ENCODE measurements around the gene OR10G4.
"Not testable (repeated sequence)": the region's sequence is repeated elsewhere in the genome, so short reads cannot be mapped to it uniquely, and the experiment has no call there.

OR10G4 gene

DNA sequence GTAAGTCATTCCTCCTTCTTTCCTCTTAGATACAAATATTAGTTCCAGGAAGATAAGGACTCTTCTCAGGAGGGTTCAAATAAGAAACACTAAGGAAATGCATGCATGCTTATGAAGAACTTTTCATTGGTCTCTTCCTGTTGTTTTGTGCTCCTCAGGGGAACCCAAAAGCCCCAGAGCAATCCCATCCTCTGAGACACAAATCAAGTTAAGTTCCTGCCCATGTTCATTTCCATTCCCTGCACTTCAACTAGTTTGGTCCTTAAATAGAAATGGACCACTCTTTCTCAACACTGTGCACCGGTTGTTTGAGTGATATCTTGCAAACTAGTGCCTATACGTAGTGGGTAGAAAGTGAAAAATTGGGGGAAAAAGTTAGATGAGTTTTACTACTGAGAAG, at the start of gene OR10G4:
Gene OR10G4 (plus strand): TSS at position 301 of the 400 bp plus-strand sequence. CDS start 2,578 bp downstream, outside the sequence.
- no peak for DNase-seq (ENCODE audit: low read depth)

GRCh38 chr11:123973816-123974215, 39.0 kb upstream of the OR10G4 start:
- peak; percentile 17 for DNase-seq (ENCODE audit: low read depth)

DNA sequence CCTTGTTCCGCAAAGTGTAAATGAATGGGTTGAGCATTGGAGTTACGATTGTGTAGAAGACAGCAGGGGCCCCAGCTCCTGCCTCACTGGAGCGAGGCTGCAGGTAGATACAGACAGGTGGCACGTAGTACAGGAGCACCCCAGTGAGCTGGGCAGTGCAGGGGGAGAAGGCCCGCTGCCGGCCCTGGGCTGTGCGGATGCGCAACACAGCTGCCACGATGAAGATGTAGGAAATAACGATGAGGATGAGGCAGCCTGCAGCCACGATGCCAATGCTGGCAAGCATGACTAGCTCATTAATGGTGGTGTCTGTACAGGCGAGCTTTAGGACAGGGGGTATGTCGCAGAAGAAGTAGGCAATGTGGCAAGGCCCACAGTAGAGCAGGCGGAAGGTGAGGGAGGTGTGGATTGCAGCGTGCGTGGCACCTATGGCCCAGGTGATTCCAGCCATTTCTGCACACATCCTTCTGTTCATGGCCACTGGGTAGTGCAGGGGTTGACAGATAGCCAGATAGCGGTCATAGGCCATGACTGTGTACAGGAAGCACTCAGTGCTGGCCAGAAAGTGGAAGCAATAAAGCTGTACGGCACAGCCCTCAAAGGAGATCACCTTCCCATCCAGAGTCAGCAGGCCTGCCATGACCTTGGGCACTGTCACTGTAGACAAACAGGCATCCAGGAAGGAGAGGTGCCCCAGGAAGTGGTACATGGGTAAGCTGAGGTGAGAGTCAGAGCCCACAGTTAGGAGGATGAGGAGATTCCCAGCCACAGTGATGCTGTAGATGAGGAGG, 35.8 kb upstream of the OR10G4 start:
- no peak for DNase-seq (ENCODE audit: low read depth)

DNA sequence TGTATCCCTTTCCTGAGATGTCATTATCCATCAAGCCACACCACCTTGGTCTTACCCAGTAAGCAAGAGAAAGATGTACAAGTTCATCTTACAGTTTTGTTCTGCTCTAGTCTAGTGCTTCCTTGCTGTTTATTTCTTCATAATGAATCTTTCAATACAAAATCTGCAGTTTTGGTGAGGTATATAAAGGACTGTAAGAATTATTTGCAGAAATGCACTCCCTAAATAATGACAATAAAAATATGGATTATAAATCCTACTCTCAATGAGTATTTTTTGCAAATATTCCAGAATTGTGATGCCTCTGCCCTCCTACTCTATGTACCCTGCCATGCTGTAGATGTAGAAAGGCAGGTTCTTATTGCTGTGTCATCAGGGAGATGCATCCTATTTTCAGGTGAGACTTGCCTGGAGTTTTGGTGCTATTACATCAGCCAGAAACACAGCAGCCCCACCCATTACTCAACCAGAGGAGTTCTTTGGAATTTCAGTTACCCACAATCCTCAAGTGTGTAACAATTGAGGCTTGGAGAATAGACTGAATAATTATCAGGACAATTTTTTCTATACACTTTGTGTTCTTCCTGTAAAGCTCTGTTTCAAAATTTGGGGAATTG, 35.0 kb upstream of the OR10G4 start, which contains the start of gene OR10S1:
Gene OR10S1 (minus strand): TSS at position 51 of the 617 bp plus-strand sequence. CDS start 117 bp downstream, outside the sequence.
- DNase-seq (ENCODE audit: low read depth), result no peak

- no peak for DNase-seq (ENCODE audit: low read depth)
Measured at GRCh38 chr11:123979311-123979710, 33.5 kb upstream of the OR10G4 start.

- DNase-seq (ENCODE audit: low read depth), result no peak
Measured at GRCh38 chr11:123995119-123995518, 17.7 kb upstream of the OR10G4 start, which contains the start of gene OR10G6. TSS of gene OR10G6 (minus strand) at chr11:123995161. CDS start at chr11:123995161, 0 bp downstream.

DNA sequence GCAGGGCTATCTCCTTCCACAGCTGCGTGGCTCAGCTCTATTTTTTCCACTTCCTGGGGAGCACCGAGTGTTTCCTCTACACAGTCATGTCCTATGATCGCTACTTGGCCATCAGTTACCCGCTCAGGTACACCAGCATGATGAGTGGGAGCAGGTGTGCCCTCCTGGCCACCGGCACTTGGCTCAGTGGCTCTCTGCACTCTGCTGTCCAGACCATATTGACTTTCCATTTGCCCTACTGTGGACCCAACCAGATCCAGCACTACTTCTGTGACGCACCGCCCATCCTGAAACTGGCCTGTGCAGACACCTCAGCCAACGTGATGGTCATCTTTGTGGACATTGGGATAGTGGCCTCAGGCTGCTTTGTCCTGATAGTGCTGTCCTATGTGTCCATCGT, 3.0 kb downstream of the OR10G4 start:
- DNase-seq (ENCODE audit: low read depth), result not testable (repeated sequence)

- no peak for DNase-seq (ENCODE audit: low read depth)
Measured at GRCh38 chr11:124026498-124026897, 13.7 kb downstream of the OR10G4 start, which contains the start of gene OR10G8. TSS of gene OR10G8 (plus strand) at chr11:124026798. CDS start at chr11:124029623, 2,825 bp downstream.

GRCh38 chr11:124036666-124037065, 23.9 kb downstream of the OR10G4 start:
- DNase-seq (ENCODE audit: low read depth), result no peak

DNA sequence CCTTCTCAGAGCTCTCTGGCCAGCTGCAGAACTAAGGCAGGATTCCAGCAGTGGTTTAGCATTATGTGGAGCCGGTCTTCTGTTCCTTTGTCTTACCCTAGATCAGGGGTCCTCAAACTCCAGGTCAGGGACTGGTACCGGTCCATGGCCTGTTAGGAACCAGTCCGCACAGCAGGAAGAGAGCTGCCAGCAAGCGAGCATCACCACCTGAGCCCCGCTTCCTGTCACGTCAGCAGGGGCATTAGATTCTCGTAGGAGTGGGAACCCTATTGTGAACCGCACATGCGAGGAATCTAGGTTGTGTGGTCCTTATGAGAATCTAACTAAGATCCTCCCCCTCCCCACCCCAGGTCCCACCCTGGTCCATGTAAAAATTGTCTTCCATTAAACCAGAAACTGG, 26.8 kb downstream of the OR10G4 start:
- DNase-seq (ENCODE audit: low read depth), result no peak

DNA sequence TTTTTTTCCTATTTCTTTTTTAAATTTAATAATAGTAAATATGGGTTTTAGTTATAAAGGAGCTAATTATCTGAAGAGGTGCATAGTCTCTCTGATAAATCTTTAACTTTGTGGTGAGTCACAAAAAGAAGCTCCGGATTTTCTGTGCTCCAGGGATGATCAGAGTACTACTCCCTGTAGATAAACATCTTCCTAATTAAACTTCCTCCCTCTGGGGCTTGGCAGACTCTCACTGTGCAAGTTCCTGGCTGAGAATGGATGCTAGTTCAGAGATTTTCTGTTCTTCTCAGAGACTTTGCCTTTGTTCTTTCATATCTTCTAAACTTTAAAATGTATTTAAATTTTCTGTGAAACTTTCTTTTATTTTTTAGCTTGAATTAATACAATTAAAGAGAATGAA, 28.5 kb downstream of the OR10G4 start, which contains the start of gene OR10G7:
Gene OR10G7 (minus strand): TSS at position 72 of the 400 bp plus-strand sequence. CDS start 2,324 bp downstream, outside the sequence.
- DNase-seq (ENCODE audit: low read depth), result no peak

DNA sequence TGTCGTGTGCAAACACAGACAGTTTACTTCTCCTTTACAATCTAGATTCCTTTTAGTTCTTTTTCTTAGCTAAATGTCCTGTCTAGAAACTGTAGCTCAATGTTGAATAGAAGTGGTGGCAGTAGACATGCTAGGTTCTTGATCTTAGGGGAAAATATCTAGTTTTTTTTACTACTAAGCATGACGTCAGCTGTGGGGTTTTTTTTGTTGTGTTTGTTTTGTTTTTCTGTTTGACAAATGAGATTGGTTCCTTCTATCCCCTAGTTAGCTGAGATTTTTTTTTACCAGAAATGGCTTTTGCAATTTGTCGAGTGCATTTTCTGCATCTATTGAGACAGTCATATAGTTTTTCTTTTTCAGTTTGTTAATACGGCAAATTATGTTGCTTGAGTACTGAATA, 30.6 kb downstream of the OR10G4 start:
- DNase-seq (ENCODE audit: low read depth), result no peak

- DNase-seq (ENCODE audit: low read depth), result no peak
Measured at GRCh38 chr11:124050748-124051147, 38.0 kb downstream of the OR10G4 start.

DNA sequence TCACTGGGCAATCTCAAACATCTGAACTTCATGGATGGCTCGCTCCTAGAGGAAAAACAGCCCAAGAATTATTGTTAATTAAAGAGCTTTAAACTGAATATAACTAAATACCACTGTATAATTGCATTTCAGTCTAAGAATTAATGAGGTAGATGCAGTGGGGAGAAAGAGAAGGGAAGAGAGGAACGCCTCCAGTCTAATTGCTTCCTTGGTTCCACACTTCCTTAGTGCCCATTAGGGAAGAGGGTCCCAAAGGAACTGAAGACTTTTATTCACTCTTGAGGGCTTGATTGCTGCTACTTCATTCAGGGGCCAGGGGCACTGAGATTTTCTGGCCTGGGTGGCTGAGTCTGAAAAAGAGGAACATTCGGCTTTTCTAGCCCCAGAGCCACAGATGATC, 40.2 kb downstream of the OR10G4 start:
- no peak for DNase-seq (ENCODE audit: low read depth)

Data from GM04504 (cell line).